Mesodermal cell (in vitro differentiated cells): ENCODE results near the gene SYT6.

ENCODE experiments used
- H3K27ac ChIP-seq: 2 replicates; pipeline ENCODE4 v1.7.0; 2013; ENCODE audit warnings: mild to moderate bottlenecking, low read depth, low read length, moderate library complexity; ENCODE audit not compliant: severe bottlenecking
- H3K36me3 ChIP-seq: 2 replicates; pipeline ENCODE4 v1.7.1; 2013; ENCODE audit warnings: mild to moderate bottlenecking, low read length, moderate library complexity; ENCODE audit not compliant: control insufficient read depth, insufficient read depth
- H3K4me1 ChIP-seq: one replicate; pipeline ENCODE4 v1.7.1; 2013; ENCODE audit warnings: mild to moderate bottlenecking, low read length; ENCODE audit not compliant: insufficient read depth, control insufficient read depth, poor library complexity, severe bottlenecking
- H3K4me3 ChIP-seq: 2 replicates; pipeline ENCODE4 v1.7.0; 2013; ENCODE audit warnings: low read length, control low read depth, mild to moderate bottlenecking; ENCODE audit not compliant: insufficient read depth, poor library complexity, severe bottlenecking; ENCODE audit errors: extremely low read depth
- H3K9me3 ChIP-seq: 2 replicates; pipeline ENCODE4 v1.7.1; 2013; ENCODE audit warnings: mild to moderate bottlenecking, low read length, moderate library complexity; ENCODE audit not compliant: control insufficient read depth
- WGBS, 2 experiments: methylation state at CpG; one replicate each; pipeline ENCODE4 v1.1.5; 2013; ENCODE audit warnings: missing lambda C conversion rate in 2 of 2; ENCODE audit not compliant: insufficient coverage in 2 of 2; 5-methylcytosine and 5-hydroxymethylcytosine counted together

The SYT6 gene

GRCh38 chr1:114091711-114092110 is 62.0 kb downstream of the SYT6 start:
- no peaks in the 10 kb centered on the region for H3K4me1 ChIP-seq
- H3K36me3 ChIP-seq, result no peaks in the 10 kb centered on the region
- WGBS, 2 experiments, result 92 to 96% methylated on average over 7 to 10 of the region's 10 CpGs
- H3K27ac ChIP-seq, result no peak overlapping the region
- H3K9me3 ChIP-seq, result no peaks in the 10 kb centered on the region
- no peak overlapping the region for H3K4me3 ChIP-seq

GRCh38 chr1:114090738-114091505 is 62.7 kb downstream of the SYT6 start:
- Histone ChIP-seq H3K27ac (no peak overlapping the region), H3K4me1 (no peaks in the 10 kb centered on the region), H3K9me3 (no peaks in the 10 kb centered on the region), H3K4me3 (no peak overlapping the region), H3K36me3 (no peaks in the 10 kb centered on the region)
- 91 to 94% methylated on average over 9 of the region's 11 CpGs for WGBS, 2 experiments

GRCh38 chr1:114089502-114090138 is 64.0 kb downstream of the SYT6 start:
- no peaks in the 10 kb centered on the region for H3K36me3 ChIP-seq
- no peaks in the 10 kb centered on the region for H3K9me3 ChIP-seq
- 100% methylated on average over 2 of the region's 4 CpGs for WGBS, 2 experiments
- no peaks in the 10 kb centered on the region for H3K4me1 ChIP-seq
- no peak overlapping the region for H3K4me3 ChIP-seq
- no peak overlapping the region for H3K27ac ChIP-seq

GRCh38 chr1:114088392-114089299 is 65.0 kb downstream of the SYT6 start:
- Histone ChIP-seq H3K27ac (no peak overlapping the region), H3K4me3 (no peak overlapping the region), H3K36me3 (no peaks in the 10 kb centered on the region), H3K9me3 (no peaks in the 10 kb centered on the region), H3K4me1 (no peaks in the 10 kb centered on the region)
- WGBS, 2 experiments, result 81 to 82% methylated on average over 7 to 9 of the region's 13 CpGs

GRCh38 chr1:114087495-114087894 is 66.2 kb downstream of the SYT6 start:
- no peaks in the 10 kb centered on the region for H3K9me3 ChIP-seq
- H3K36me3 ChIP-seq, result no peaks in the 10 kb centered on the region
- no peak overlapping the region for H3K4me3 ChIP-seq
- H3K4me1 ChIP-seq, result peaks cover 4% of the 10 kb centered on the region
- no peak overlapping the region for H3K27ac ChIP-seq
- 92 to 94% methylated on average over 2 of the region's 2 CpGs for WGBS, 2 experiments

- WGBS, 2 experiments, result 89 to 90% methylated on average over 6 to 7 of the region's 8 CpGs
- Histone ChIP-seq H3K36me3 (no peaks in the 10 kb centered on the region), H3K9me3 (no peaks in the 10 kb centered on the region), H3K27ac (no peak overlapping the region), H3K4me1 (peaks cover 4% of the 10 kb centered on the region), H3K4me3 (no peak overlapping the region)
Measured at GRCh38 chr1:114086601-114087368, 66.9 kb downstream of the SYT6 start.

- Histone ChIP-seq H3K4me3 (no peak overlapping the region), H3K36me3 (no peaks in the 10 kb centered on the region), H3K9me3 (no peaks in the 10 kb centered on the region), H3K27ac (no peak overlapping the region), H3K4me1 (peaks cover 4% of the 10 kb centered on the region)
- 74 to 81% methylated on average over 2 of the region's 2 CpGs for WGBS, 2 experiments
Measured at GRCh38 chr1:114082867-114083585, 70.6 kb downstream of the SYT6 start.

- H3K4me3 ChIP-seq, result no peak overlapping the region
- H3K36me3 ChIP-seq, result no peaks in the 10 kb centered on the region
- no peaks in the 10 kb centered on the region for H3K9me3 ChIP-seq
- no peak overlapping the region for H3K27ac ChIP-seq
- H3K4me1 ChIP-seq, result peaks cover 4% of the 10 kb centered on the region
- WGBS, 2 experiments, result 71 to 75% methylated on average over 1 of the region's 2 CpGs
Measured at GRCh38 chr1:114082304-114082630, 71.4 kb downstream of the SYT6 start.

GRCh38 chr1:114081437-114082303 is 72.0 kb downstream of the SYT6 start:
- Histone ChIP-seq H3K9me3 (no peaks in the 10 kb centered on the region), H3K4me1 (peaks cover 4% of the 10 kb centered on the region), H3K36me3 (no peaks in the 10 kb centered on the region), H3K4me3 (no peak overlapping the region), H3K27ac (no peak overlapping the region)
- 83 to 85% methylated on average over 14 to 15 of the region's 17 CpGs for WGBS, 2 experiments
